SH-SY5Y (cell line): ENCODE measurements around the gene POLR3E.

ENCODE experiments used
- GATA2 ChIP-seq: IDR thresholded peaks from 2 replicates; pipeline ENCODE4 v1.6.1; 2011; ENCODE audit warnings: mild to moderate bottlenecking, low read depth, low read length
- GATA3 ChIP-seq: IDR thresholded peaks from 2 replicates; pipeline ENCODE4 v1.6.1; 2011; ENCODE audit warnings: low read depth, mild to moderate bottlenecking, low read length, moderate library complexity

GRCh38 chr16:22373662-22374310 lies 76.6 kb downstream of the POLR3E start:
- TF ChIP-seq GATA2 (no peak), GATA3 (no peak)
